GM19468 (cell line): Measurements from ENCODE around the gene THSD4.

Experiments used
- ATAC-seq: cut with Tn5 transposase; IDR thresholded peaks from one replicate; pipeline ENCODE4 v1.9.1; 2021; ENCODE audit warnings: mild to moderate bottlenecking, moderate library complexity, moderate number of reproducible peaks; ENCODE audit not compliant: unreplicated experiment; ENCODE audit errors: extremely low read depth

The THSD4 gene

GRCh38 chr15:71679793-71680353 is 564.6 kb downstream of the THSD4 start:
- ATAC-seq = no peak

- ATAC-seq = no peak
Measured at GRCh38 chr15:71682001-71682400, 566.7 kb downstream of the THSD4 start.

GRCh38 chr15:71683411-71684274 is 568.4 kb downstream of the THSD4 start:
- ATAC-seq = no peak

GRCh38 chr15:71685420-71685993 is 570.2 kb downstream of the THSD4 start:
- ATAC-seq = no peak

GRCh38 chr15:71686221-71687050 is 571.2 kb downstream of the THSD4 start:
- no peak for ATAC-seq

- ATAC-seq = no peak
Measured at GRCh38 chr15:71687902-71688508, 572.7 kb downstream of the THSD4 start.

- ATAC-seq = no peak
Measured at GRCh38 chr15:71688509-71689094, 573.3 kb downstream of the THSD4 start.

GRCh38 chr15:71691081-71691457 is 575.8 kb downstream of the THSD4 start:
- ATAC-seq = no peak

- ATAC-seq = no peak
Measured at GRCh38 chr15:71691458-71692417, 576.5 kb downstream of the THSD4 start.

- no peak for ATAC-seq
Measured at GRCh38 chr15:71697236-71697635, 582.0 kb downstream of the THSD4 start.

- no peak for ATAC-seq
Measured at GRCh38 chr15:71698030-71698429, 582.8 kb downstream of the THSD4 start.

GRCh38 chr15:71698742-71699141 is 583.5 kb downstream of the THSD4 start:
- ATAC-seq = no peak

GRCh38 chr15:71699977-71700376 is 584.7 kb downstream of the THSD4 start:
- ATAC-seq = no peak

GRCh38 chr15:71701808-71702207 is 586.5 kb downstream of the THSD4 start:
- no peak for ATAC-seq

GRCh38 chr15:71702496-71702895 is 587.2 kb downstream of the THSD4 start:
- ATAC-seq = no peak

- ATAC-seq = no peak
Measured at GRCh38 chr15:71705151-71705550, 589.9 kb downstream of the THSD4 start.

GRCh38 chr15:71706461-71707229 is 591.4 kb downstream of the THSD4 start:
- no peak for ATAC-seq
